ENCODE results near the gene SHC4.

GRCh38 chr15:48868023-48868422 lies 95.7 kb downstream of the SHC4 start:
- TF ChIP-seq CTCF (IDR thresholded peaks at IDR 0.05) (no peak), EZH2 (IDR thresholded peaks at IDR 0.05) (no peak)
